ENCODE measurements around the gene CCDC28A.

Gene CCDC28A

DNA sequence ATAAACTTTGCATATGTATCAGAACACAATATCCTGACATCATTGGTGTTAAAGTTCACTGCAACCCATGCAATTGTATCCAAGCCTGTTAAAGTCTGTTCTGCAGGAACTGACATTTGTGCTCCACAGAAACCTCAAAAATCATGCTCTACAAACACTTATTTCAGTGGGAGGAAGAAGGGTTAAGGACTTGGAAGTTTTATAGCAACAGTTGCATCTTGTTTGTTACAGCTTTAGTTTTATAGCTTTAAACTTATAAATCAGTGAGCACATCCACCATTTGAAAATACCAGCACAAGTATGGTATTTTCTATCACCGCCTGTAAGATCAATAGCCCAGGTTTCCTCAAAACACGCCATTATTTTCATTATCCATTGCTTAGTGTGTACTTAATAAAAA, 23.2 kb downstream of the CCDC28A start:
- no peak for DNase-seq

DNA sequence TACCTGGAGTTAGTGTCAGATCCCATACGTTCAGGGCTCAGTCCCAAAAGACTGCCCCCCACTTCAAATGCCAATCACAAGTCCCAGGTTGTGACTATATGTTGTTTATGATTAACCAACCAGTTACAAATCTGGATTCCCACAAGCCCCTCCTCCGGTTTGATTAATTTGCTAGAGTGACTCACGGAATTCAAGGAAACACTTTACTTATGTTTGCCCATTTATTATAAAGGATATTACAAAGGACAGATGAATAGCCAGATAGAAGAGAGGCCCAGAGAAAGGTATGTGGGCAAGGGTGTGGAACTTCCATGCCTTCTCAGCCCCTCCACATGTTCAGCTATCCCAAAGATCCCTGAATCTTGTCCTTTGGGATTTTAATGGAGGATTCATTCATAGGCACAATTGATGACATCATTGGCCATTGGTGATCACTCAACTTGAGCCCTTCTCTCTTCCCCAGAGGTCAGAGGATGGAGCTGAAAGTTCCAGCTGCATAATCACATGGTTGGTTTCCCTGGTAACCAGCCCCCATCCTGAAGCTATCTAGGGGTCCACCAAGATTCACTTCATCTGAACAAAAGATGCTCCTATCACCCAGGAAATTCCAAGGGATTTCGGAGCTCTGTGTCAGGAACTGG, 24.4 kb downstream of the CCDC28A start:
- no peak for DNase-seq

DNA sequence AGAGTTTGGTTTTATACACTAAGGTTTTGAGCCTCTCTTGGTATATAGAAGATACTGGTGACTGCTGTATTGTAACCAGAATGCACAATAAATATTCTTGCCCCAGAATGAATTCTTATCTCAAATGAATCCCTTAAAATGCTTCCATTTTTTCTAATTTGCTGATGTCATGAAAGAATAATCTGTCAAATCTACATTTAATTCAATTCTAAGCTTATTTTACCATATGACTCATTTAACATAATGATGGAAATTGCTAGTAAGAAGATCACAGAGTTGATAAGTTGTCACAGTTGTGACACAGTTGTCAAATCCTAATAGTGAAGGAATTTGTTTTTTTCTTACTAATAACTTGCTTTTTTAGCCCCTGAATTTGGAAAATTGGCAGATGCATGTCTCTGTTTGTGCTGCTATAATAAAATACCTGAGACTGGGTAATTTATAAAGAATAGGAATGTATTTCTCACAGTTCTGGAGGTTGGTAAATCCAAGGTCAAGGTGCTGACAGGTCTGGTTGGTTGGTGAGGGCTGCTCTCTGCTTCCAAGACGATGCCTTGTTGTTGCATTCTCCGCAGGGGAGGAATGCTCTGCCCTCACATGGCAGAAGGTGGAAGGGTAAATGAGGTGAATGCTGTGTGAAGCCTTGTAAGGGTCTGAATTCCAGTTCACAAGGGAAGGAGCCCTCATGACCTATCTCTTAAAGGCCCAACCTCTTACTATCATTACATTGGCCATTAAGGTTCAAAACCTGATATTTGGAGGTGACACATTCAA, 27.0 kb downstream of the CCDC28A start:
- DNase-seq: no peak

DNA sequence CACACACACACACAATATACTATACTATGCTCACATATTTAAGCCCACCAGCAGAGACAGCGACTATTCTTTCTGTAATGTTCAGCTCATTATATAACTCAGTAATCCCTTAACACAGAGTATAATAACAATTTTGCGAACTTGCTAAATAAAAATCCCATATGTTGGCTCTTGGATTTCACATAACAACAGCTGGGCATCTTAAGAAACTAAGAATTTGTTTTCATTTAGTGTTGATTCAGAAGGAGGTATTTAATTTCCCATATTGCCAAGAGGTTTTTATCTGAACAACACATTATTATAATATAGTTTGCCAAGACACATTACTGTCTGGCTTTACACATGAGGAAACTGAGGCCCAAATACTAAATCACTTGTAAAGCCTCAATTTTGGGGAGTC, 29.8 kb downstream of the CCDC28A start:
- DNase-seq: no peak

DNA sequence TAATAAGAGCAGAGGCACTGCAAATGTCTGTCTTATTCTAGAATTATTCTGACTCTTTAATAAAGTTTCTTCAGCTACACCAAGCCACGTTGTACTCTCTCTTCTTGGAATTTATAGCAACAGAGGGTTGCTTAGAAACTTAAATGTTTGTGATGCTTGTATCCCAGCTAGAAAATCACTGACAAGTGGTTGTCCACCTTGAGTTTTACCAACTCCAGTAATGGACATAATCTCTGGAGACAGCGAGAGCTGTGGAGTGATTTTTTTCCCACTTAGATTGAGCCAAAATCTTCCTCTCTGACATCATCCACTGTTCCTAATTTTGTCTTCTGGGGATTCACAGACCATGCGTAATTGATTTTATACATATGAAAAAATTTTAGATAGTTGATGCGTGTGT, 30.3 kb downstream of the CCDC28A start:
- no peak for DNase-seq

DNA sequence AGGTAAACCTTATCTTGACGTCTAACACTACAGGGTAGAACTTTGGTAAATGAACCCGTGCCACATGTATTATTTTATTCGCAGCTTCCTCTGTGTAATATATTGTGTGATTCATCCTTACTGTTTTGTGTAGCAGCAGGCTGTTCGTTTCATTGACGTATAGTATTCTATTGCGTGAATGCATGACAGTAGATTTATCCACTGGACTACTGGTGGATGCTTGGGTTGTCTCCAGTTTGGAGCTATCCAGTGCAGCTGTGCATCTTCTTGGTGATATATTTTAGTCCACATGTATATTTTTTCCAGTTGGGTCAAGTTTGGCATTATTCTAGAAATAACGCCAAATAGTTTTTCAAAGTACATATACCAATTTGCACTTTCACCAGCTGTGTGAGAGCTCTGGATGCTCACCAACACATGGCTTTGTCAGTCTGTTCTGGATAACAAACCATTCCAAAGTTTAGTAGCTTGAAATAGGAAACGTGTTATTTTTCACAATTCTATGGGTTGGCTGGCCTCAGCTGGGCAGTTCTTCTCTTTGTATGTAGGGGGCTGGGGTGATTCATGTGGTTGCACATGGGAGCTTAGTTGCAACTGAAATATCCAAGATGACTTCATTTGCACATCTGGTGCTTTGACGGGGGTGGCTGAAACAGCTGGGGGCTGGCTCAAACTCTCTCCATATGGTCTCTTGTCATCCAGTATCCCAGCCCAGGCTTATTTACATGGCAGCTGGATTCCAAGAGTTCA, 31.6 kb downstream of the CCDC28A start:
- no peak for DNase-seq

DNA sequence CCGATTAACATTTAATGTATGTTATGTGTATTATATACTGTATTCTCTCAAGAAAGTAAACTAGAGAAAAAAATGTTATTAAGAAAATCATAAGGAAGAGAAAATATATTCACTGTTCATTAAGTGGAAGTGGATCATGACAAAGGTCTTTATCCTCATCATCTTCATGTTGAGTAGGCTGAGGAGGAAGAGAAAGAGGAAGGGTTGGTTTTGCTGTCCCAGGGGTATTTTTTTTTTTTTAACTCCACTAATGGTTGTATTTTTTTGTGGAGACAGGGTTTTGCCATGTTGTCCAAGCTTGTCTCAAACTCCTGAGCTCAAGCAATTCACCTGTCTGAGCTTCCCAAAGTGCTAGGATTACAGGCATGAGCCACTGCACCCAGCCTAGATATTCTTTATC, 33.3 kb downstream of the CCDC28A start:
- no peak for DNase-seq

DNA sequence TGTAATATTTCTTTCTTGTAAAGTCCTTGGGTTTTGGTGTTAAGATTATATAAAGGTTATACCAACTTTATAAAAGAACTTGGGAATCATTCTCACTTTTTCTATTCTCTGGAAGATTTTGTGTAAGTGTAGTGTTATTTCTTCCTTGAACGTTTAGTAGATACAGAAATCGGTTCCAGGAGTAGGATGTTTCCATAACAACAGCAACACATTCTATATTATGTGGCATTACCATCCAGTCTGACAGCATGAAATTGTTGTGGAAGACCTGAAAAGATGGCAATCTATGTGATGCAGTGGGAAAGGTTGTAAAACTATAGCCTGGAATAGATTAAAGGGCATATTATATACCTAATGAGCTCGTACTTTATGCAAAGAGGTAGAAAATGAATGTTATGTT, 36.1 kb downstream of the CCDC28A start:
- DNase-seq: no peak

DNA sequence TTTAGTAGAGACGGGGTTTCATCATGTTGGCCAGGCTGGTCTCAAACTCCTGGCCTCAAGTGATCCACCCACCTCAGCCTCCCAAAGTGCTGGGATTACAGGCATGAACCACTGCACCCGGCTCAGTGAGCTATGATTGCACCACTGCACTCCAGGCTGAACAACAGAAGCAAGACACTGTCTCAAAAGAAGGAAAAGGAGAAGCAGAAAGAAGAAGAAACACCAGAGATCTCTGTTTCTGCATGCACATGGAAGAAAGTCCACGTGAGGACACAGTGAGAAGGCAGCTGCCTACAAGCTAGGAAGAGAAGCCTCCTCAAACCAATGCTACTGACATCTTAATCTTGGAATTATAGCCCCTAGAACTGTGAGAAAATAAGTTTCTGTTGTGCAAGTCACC, 38.3 kb downstream of the CCDC28A start:
- DNase-seq: no peak

DNA sequence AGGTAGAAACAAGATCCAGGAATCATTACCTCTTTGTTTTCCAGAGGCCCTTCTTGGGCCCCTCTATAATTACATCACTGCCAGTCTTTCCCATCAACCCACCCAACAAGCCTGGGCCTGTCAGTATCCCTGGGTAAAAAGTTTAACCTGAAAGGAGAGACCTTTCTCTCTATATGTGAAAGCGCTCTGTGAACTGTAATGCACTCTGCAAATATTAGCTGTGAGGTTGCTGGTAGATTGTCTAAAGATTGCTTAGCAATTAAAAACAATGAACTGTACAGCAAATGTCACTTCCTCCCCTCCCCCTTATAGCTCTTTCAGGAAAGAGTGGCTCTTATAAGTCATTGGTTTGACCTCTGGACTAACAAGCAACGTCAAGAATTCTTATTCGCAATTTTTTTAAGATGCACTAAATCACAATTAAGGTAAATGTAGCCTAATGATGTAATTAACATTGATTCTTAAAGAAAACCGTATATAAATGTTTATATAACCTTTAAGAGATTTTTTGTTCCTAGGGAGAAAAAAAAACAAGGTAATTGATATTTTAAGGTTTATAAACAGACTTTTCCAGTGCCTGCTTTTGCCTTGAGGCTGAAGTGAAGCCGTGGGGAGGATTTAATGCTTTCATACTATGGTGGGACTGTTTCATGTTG, 40.7 kb downstream of the CCDC28A start:
- no peak for DNase-seq

DNA sequence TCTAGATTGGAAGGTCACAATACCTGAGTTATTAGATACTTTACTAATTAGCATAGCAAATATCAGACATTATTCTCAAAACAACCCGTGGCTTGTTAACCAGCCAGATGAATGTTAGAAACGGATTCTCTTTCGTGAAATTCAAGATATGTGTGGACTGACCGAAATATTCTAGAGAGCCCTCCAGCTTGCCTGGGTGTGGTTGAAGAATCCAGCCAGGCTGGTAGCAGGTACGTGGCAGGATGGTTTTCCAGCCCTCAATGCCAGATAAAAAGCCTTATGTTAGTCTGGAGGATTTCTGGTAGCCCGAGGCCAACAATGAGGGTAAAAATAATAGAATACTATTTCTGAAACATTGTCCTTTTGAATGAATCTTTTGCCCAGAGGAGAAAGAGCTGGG, 41.7 kb downstream of the CCDC28A start:
- DNase-seq: no peak

DNA sequence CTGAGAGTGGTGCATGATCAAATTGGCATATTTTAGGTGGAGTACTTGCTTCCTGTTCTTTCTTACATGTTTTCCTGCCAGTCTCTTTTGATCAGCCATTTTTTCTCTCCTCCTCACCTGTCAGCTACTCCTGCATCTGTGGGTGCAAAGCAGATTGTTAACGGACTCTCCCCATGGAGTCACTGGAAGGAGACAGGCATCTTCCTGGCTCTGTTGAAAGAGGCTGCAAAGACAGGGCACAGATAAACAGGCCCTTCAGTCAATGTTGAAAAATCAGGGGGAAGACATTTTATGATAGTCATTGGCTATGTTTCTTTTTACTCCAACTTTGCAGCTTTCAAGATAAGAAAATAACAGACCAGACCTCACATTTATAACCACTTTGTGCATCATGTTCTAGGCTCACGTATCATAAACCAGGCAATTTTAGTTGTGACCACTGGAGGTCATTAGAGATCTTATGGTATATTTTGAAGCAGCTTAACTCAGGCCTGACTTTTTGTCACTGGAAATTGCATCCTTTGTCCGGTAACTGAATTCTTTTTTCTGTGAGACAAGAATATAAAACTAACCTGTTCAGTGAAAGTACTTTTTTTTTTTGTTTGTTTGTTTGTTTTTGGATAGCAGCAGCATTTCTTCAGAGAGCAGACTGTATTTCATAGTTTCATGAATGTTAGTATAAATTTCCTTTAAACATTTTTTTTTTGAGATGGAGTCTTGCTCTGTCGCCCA, 42.4 kb downstream of the CCDC28A start:
- DNase-seq: no peak

DNA sequence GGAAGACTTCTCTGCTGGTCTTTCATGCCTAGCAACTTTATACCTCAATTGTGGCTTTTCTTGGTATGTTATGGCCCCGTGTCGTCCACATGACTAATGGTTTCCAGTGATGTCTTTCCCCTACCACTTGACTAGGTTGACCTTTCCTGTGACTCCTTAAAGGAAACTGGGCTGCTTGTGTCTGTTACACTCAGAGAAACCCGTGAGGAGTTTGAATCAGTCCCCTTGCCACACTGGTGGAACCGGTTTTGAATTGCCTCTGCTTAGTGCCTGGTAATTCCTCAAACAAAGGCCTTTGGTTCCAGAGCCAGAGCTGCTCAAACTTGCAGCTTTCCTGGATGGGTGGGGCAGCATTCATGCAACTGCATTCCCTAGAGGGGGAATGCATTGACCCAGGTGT, 44.2 kb downstream of the CCDC28A start:
- no peak for DNase-seq

DNA sequence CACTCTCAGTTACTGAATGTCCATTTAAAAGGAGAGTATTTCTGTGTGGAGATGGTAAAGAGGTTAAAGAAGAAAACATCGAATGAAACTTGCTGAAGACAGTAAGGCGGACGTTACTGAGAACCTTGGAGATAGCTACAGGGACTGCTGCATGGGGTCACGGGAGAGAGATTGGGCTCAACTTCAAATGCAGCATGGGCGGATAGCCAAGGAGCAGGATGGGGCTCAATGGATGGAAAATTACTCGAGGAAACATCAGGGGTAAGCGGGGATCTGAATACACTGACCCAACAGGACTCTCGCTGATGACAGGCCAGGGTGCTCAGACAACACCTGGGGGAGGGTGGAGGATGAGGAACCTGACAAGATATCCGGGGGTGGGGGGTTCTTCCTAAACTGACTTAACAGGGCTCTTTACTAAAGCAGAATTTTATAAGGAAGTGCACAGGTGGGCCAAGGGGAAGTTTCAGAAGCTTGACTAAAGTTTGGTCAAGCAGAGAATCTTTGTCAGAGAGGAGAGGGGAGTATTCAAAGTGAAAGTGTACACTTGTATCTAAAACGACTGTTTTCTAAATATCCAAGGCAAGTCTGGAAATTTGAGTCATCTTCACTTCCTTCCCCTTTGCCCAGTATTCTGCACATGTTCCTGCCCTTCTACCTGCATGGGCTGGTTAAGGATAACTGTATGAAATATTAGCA, 45.1 kb downstream of the CCDC28A start:
- DNase-seq: no peak

DNA sequence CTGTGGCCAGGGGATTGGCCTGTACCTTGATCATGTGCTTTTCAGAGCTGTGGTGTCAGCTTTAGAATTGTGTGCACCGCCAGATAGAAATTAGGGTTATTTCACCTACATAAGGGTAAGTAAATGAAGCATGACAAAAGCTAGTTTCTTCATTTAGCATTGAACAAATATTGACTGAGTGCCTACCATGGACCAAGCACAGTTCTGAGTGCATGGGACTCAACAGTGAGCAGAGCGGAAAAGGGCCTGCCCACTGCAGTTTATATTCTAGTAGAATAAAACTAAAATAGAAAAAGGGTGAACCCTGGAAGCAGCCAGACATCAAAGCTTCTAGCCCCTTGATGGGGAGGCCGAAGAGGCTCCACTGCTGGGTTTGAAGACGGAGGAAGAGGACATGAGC, 48.0 kb downstream of the CCDC28A start:
- DNase-seq: no peak

DNA sequence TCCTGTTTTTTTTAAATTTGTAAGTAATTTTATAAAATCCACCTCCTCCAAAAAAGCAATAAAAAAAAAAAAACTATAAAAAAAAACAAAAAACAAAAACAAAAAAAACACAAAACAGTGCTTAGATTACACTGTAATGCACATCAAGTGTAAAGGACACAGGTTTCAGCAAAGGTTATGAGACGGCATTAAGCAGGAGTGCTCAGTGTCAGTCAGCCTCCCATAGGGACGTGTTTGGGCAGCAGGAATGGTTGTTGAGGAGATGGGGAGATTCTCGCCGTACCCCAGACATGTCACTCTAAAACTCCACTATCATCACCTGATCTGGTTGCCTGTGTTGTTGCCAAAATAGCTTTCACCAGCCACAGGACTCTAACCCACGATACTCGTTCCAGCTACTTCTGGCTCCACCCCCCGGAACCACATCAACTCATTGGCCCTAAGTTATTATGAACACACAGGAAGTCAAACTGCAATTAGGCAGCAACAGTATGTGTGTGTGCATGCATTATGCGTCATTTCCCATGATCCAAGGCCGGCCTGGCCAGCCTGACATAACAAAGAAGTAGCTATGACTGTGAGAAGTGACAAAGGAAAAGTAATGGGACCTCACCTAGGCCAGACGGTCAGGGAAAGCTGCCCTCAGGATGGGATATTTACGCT, 51.0 kb downstream of the CCDC28A start:
- no peak for DNase-seq

DNA sequence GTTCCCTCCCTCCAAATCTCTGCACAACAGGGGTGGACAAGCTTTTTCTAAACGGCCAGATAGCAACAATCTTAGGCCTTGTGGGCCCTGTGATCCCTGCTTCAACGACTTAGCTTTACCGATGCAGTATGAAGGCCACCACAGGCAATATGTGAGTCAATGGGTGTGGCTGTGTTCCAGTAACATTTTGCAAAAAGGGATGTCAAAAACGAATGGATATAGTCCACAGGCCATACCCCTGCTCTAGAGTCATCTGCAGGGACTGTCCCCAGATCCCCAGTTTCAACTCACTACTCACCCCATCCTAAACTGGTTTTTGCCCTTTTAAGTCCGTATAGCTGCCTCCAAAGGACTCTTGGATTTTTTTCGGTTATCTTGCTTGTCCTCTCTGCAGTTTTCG, 56.7 kb downstream of the CCDC28A start:
- no peak for DNase-seq

DNA sequence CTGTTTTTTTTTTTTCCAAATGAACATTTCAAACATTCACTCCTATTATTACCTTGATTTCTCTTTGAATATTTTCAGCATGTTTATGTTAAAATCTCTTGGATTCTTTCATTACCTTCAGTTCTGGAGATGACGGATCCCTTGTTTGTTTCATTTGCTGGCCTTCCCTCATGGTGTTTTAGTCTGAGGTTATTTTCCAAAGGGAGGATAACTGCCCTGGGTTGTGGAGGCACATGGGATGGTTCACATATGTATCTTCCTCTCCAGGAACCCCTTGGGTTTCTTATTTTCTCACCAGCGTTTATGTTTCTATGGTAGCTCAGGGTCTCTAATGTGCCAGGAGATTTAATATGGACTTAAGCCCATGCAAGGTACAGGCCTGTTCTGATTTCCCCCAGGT, 58.6 kb downstream of the CCDC28A start:
- no peak for DNase-seq

DNA sequence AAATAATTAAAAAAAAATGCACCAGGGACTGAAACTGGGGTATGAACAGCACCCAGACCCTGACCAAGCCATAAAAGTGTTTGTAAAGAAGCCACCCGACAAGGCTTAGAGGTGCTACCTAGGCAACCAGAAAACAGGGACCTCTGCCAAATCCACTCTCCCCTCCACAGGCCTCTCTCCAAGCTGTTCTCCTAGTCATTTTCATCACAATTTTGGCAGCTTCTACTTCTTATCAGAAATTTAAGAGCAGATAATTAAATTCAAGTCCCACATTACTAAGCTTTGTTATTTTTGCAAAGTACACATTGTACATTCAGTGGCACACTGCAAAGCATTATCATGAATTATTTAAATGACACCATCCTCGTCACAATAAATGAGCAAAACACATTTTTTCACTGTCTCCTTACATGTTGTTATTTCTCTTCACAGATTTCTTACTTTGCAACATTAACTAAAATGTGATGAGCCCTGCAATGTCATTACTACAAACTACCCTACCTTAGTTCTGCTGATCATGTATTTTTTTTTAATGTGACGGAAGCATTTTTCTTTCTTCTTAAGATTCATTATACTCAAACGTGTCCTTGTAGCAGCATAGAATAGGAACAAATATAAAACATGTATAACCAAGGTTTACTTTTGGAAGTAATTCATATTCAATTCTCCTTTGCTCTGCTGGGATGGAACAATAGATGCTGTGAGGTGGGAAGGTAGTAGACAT, 60.4 kb downstream of the CCDC28A start:
- DNase-seq: no peak

DNA sequence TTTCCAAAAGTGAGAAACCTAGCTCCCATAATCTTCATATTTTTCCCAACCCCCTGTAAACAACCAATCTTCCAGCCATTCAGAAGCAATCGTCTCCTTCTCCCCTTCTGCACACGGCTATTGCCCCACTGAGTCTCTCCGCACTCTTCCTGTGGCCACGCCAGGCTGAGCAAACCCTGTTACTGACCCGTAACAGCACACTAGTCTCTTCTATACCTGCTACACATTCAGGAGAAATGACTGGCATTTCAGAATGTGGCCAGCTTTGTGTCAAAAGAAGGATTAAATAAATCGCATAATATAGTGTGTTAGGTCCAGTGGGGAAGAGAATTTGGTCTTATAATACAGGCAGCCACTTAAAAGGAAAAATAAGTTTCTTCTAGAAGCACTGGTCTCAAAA, 63.7 kb downstream of the CCDC28A start:
- DNase-seq: no peak
